Activated T-cell treated with anti-CD3 and anti-CD28 coated beads for 4 hours (primary cell): ENCODE measurements around the gene RAD9A.
"Not testable (repeated sequence)": the region's sequence is repeated elsewhere in the genome, so short reads cannot be mapped to it uniquely, and the experiment has no call there.

Experiments
- DNase-seq: peaks from one replicate; pipeline ENCODE4 v3.0.0-alpha.2; 2020

Gene RAD9A

GRCh38 chr11:67410984-67411784 is 19.4 kb downstream of the RAD9A start:
- DNase-seq: no peak

GRCh38 chr11:67411785-67412152 is 20.0 kb downstream of the RAD9A start:
- no peak for DNase-seq

DNA sequence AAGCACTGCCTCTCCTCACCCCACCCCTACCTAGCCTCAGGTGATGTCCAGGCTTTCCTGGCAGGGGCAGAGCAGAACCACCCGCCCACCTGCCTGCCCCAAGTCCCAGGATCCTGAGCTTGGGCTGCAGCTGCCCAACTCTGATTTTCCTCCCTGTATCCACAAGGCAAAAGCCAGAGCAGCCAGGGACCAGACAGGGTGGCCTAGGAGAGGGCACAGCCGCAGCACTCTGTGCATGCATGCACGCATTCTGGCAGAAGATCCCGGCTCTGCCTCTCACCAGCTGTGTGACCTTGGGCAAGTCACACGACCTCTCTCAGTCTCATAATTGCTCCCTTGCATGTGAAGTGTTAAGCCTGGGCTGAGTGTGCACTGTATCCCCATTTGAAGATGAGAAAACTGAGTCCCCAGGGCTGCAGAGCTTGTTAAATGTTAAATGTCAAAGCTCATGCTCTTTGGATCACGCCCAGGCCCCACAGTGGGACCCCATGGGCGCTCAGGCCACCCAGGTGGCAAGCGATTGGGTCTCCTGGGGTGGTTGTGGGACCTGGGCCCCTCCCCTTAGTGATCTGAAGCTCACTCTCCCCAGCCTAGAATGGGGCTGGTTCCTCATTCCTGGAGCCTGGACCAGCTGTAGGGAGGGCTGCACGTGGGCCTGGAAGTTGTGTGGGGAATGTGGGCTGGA is 20.9 kb downstream of the RAD9A start:
- DNase-seq: no peak

GRCh38 chr11:67413266-67413849 is 21.6 kb downstream of the RAD9A start:
- no peak for DNase-seq

DNA sequence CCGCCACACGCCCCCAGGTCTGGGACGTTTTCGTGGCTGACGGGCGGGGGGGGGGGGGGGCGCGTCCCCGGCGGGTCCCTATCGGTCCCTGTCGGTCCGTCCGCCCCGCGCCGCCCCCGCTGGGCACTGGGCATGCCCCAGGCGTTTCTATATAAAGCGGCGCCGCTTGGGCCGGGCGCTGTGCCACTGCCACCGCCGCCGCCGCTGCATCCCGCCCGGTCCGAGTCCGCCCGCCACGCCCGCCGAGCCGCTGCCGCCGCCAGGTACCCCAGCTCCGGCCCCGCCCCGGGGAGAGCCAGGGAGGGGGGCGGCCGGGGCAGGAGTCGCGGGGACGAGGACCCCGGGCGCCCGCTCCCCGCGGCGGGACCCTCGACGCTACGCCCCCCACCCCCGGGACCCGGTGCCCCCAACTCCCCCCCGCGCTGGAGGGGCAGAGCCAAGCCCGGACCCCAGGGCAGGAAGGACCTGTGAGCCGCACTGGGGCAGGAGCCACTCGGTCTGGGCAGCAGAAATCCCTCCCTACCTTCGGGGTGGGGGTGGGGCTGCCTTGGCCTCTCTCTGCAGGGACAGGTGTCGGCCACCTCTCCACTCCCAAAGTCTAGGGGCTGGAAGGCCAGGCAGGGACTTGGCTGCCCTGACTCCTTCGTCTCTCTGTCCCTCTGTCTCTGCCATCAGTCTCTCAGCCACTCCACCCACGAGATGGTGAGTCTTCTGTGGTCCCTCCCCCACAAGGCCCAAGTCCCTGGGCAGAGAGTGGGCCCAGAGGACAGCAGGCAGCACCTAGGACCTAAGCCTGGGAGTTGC is 23.9 kb downstream of the RAD9A start, which contains the start of gene CARNS1:
Gene CARNS1, plus strand, starts transcription at position 178 of the 804 bp plus-strand sequence. Its CDS starts 522 bp downstream, at position 700.
- no peak for DNase-seq

GRCh38 chr11:67416416-67417335 is 24.9 kb downstream of the RAD9A start:
- DNase-seq: peak; percentile 63

- DNase-seq: no peak
Observed at GRCh38 chr11:67417425-67417824, 25.6 kb downstream of the RAD9A start.

DNA sequence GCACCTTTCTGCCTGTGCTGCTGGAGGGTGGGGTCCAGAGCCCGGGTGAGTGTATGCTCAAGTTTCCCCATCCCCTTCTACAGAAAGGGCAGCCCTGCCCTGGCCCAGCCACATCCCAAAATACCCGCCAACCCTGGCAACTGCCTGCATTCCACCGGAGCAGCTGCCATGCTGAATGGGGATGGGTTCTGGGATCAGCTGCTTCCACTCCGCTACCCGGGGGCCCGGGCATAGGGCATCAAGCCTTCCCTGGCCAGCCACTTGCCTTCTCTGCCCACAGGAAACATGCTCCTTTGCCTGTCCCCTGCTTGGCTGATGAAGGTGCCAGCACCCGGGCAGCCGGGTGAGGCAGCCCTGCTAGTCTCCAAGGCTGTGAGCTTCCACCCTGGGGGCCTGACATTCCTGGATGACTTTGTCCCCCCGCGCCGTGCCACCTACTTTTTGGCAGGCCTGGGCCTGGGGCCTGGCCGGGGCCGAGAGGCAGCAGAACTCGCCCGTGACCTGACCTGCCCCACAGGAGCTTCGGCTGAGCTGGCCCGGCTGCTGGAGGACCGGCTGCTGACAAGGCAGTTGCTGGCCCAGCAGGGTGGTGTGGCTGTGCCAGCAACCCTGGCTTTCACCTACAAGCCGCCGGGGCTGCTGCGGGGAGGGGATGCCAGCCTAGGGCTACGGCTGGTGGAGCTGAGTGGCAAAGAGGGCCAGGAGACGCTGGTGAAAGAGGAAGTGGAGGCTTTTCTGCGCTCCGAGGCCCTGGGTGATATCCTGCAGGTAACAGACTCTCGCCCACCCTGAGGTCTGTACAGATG is 26.9 kb downstream of the RAD9A start:
- no peak for DNase-seq

DNA sequence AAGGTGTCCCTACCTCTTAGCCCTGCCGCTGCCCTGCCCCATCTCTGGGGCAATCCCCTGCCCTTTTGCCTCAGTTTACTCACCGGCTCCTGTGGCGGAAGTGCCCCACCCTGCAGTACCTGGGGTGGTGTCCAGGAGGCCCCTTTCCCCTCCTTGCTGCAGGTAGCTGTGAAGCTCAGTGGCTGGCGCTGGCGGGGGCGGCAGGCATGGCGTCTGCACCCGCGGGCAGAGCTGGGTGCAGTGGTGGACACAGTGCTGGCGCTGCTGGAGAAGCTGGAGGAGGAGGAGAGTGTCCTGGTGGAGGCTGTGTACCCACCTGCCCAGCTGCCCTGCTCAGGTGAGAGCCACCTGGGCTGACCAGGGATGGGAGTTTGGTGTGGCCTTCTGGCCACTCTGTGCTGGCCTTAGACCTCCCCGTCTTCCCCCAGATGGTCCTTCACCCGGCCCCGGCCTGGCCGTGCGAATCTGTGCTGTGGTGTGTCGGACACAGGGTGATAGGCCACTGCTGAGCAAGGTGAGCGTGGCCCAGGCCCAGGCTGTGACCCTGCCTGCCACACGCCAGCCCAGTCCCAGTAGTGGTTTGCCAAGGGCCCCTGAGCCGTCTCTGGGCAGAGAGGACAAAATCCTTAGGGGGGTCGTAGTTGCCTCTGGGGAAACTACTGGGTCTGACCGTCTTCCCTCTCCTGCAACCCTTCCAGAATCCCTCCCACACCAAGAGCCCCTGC is 27.7 kb downstream of the RAD9A start:
- DNase-seq: no peak

GRCh38 chr11:67420147-67420645 is 28.4 kb downstream of the RAD9A start:
- DNase-seq: no peak

- peak; percentile 98 for DNase-seq
Observed at GRCh38 chr11:67420646-67421429, 29.1 kb downstream of the RAD9A start.

GRCh38 chr11:67421430-67422031 is 29.7 kb downstream of the RAD9A start:
- DNase-seq: no peak

- DNase-seq: no peak
Observed at GRCh38 chr11:67422891-67423290, 31.1 kb downstream of the RAD9A start.

GRCh38 chr11:67423466-67423865 is 31.7 kb downstream of the RAD9A start:
- no peak for DNase-seq

- no peak for DNase-seq
Observed at GRCh38 chr11:67423891-67424613, 32.3 kb downstream of the RAD9A start.

DNA sequence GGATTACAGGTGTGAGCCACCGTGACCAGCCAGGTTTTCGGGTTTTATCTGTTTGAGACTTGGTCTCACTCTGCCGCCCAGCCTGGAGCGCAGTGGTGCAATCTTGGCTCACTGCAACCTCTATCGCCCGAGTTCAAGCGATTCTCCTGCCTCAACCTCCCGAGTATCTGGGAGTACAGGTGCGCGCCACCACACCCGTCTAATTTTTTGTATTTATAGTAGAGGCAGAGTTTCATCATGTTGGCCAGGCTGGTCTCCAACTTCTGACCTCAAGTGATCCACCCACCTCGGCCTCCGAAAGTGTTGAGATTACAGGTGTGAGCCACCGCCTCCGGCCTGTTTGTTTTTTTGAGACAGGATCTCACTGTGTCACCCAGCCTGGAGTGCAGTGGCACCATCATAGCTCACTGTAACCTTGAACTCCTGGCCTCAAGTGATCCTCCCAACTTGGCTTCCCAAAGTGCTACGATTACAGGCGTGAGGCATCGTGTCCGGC is 35.6 kb downstream of the RAD9A start:
- DNase-seq: not testable (repeated sequence)

GRCh38 chr11:67428052-67429001 is 36.5 kb downstream of the RAD9A start, which contains the start of gene RPS6KB2:
TSS of gene RPS6KB2 (plus strand) at chr11:67428494. CDS start at chr11:67428546, 52 bp downstream.
- DNase-seq: peak; percentile 100
